RWPE2 (cell line): Measurements from ENCODE around the gene TSHZ1.
A peak's percentile ranks its signal among the peaks of the same experiment; 100 is the strongest.

ENCODE experiments used
- ATAC-seq: fragments of 200-7000 bp; cut with Tn5 transposase; 3 replicates; pipeline ENCODE4 v1.9.1; 2021; ENCODE audit warnings: low read depth
- DNase-seq: peaks from one replicate; pipeline ENCODE4 v3.0.0-alpha.2; 2020; ENCODE audit warnings: low spot score
- H3K27ac ChIP-seq: fragments of 450-650 bp; 2 replicates; pipeline ENCODE4 v1.5.1; 2017; ENCODE audit warnings: mild to moderate bottlenecking; ENCODE audit not compliant: poor library complexity, severe bottlenecking
- H3K27me3 ChIP-seq: fragments of 250-450 bp; sonication (Bioruptor Pico); 2 replicates; pipeline ENCODE4 v1.5.1; 2021; ENCODE audit warnings: mild to moderate bottlenecking, moderate library complexity; ENCODE audit not compliant: insufficient read depth, poor library complexity, severe bottlenecking
- H3K36me3 ChIP-seq: fragments of 250-450 bp; sonication (Bioruptor Pico); 2 replicates; pipeline ENCODE4 v1.5.1; 2020; ENCODE audit warnings: low read depth, mild to moderate bottlenecking, moderate library complexity
- H3K4me1 ChIP-seq: fragments of 250-450 bp; sonication (Bioruptor Pico); 2 replicates; pipeline ENCODE4 v1.5.1; 2021; ENCODE audit warnings: mild to moderate bottlenecking, moderate library complexity; ENCODE audit not compliant: insufficient read depth, poor library complexity, severe bottlenecking
- H3K4me3 ChIP-seq: fragments of 250-450 bp; sonication (Bioruptor Pico); 2 replicates; pipeline ENCODE4 v1.5.1; 2021; ENCODE audit warnings: mild to moderate bottlenecking, moderate library complexity; ENCODE audit not compliant: severe bottlenecking
- H3K9me3 ChIP-seq: fragments of 250-450 bp; sonication (Bioruptor Pico); 2 replicates; pipeline ENCODE4 v1.5.1; 2021; ENCODE audit warnings: mild to moderate bottlenecking, moderate library complexity; ENCODE audit not compliant: severe bottlenecking
- CTCF ChIP-seq: fragments of 450-650 bp; IDR thresholded peaks from one replicate; pipeline ENCODE4 v1.5.1; 2017; ENCODE audit warnings: mild to moderate bottlenecking, moderate library complexity; ENCODE audit not compliant: poor library complexity, severe bottlenecking

The TSHZ1 gene

GRCh38 chr18:75210274-75211001, at the start of gene TSHZ1:
TSHZ1 (plus strand) TSS chr18:75210797; CDS start chr18:75211877, 1,080 bp downstream.
- peak within 1 kb of the TSS; percentile 96 for H3K4me3 ChIP-seq
- TF ChIP-seq CTCF: no peak
- ATAC-seq (peak; percentile 60), DNase-seq (no peak)
- H3K27me3 ChIP-seq: no peaks in the 10 kb centered on the region
- H3K4me1 ChIP-seq: peaks cover 31% of the 10 kb centered on the region
- H3K36me3 ChIP-seq: no peaks in the 10 kb centered on the region
- H3K9me3 ChIP-seq: no peaks in the 10 kb centered on the region
- H3K27ac ChIP-seq: peak within 1 kb of the TSS; percentile 96

- DNase-seq (no peak), ATAC-seq (no peak)
- TF ChIP-seq CTCF: no peak
- Histone ChIP-seq H3K27me3 (peaks cover 9% of the 10 kb centered on the region), H3K36me3 (no peaks in the 10 kb centered on the region), H3K4me1 (no peaks in the 10 kb centered on the region), H3K4me3 (no peak overlapping the region), H3K27ac (no peak overlapping the region), H3K9me3 (no peaks in the 10 kb centered on the region)
Measured at GRCh38 chr18:75161256-75162028, 49.2 kb upstream of the TSHZ1 start.

GRCh38 chr18:75162467-75162866, 48.1 kb upstream of the TSHZ1 start:
- Histone ChIP-seq H3K4me1 (no peaks in the 10 kb centered on the region), H3K27me3 (peaks cover 9% of the 10 kb centered on the region), H3K27ac (no peak overlapping the region), H3K4me3 (no peak overlapping the region), H3K36me3 (no peaks in the 10 kb centered on the region), H3K9me3 (no peaks in the 10 kb centered on the region)
- DNase-seq (no peak), ATAC-seq (peak; percentile 70; the same call in 2 of the 3 replicates)
- TF ChIP-seq CTCF: no peak

GRCh38 chr18:75162978-75163377, 47.6 kb upstream of the TSHZ1 start:
- H3K4me3 ChIP-seq: no peak overlapping the region
- ATAC-seq: no peak
- H3K4me1 ChIP-seq: no peaks in the 10 kb centered on the region

More at GRCh38 chr18:75162978-75163377, 47.6 kb upstream of the TSHZ1 start:
- no peaks in the 10 kb centered on the region for H3K9me3 ChIP-seq
- DNase-seq: no peak
- no peaks in the 10 kb centered on the region for H3K36me3 ChIP-seq
- H3K27me3 ChIP-seq: peaks cover 14% of the 10 kb centered on the region
- TF ChIP-seq CTCF: no peak
- no peak overlapping the region for H3K27ac ChIP-seq
